Stimulated activated CD4-positive, alpha-beta T cell treated with anti-CD3 and anti-CD28 coated beads, Interleukin-4, amount 100 ng/mL, for 4 hours (primary cell): Measurements from ENCODE around the gene PTPN13.

Experiments
- DNase-seq, 2 experiments: peaks; one replicate each; pipeline ENCODE4 v3.0.0-alpha.2; 2020

PTPN13 gene

GRCh38 chr4:86720508-86721068 lies 126.5 kb downstream of the PTPN13 start:
- no peak for DNase-seq

DNA sequence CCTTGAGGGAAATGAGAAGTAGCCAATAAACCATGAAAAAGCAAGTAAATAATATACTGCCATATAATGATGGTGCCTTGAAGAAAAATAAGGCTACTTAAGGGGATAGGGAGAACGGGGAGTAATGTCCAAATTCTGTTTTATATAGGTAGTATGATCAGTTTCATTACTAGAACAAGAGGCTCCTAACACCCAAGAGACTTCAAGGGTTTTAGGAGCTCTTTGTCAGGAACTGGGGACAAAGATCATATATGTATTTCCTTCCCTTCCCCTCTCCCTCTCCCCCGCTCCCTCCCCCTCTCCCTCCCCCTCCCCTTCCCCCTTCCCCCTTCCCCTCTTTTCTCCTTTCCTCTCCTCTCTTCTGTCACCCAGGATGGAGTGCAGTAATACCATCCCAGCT lies 127.3 kb downstream of the PTPN13 start:
- DNase-seq = no peak

DNA sequence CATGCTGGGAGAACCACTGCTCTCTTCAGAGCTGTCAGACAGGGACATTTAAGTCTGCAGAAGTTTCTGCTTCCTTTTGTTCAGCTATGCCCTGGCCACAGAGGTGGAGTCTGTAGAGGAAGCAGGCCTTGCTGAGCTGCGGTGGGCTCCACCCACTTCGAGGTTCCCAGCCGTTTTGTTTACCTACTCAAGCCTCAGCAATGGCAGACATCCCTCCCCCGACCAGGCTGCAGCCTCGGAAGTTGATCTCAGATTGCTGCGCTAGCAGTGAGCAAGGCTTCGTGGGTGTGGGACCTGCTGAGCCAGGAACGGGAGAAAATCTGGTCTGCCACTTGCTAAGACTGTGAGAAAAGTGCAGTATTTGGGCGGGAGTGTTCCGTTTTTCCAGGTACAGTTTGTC lies 136.2 kb downstream of the PTPN13 start:
- no peak for DNase-seq

GRCh38 chr4:86737244-86737643 lies 143.1 kb downstream of the PTPN13 start:
- DNase-seq = no peak

DNA sequence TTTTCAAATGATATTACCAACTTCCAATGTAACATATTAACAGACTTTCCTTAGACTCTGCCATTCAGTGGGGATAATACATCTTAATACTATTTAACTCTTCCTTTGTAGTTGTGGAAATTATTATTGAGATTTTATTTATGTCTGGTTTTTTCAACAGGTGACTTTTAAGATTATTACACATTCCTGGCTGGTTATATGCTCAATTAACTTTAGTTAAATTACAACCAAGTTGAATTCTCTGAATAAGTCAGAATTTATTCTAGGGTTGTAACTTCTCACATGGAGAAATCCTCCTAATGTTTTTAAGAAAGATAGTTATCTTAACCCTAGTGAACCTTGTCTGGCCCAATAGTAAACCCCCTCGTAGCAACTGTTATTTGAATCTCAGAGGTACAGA lies 147.7 kb downstream of the PTPN13 start:
- no peak for DNase-seq

DNA sequence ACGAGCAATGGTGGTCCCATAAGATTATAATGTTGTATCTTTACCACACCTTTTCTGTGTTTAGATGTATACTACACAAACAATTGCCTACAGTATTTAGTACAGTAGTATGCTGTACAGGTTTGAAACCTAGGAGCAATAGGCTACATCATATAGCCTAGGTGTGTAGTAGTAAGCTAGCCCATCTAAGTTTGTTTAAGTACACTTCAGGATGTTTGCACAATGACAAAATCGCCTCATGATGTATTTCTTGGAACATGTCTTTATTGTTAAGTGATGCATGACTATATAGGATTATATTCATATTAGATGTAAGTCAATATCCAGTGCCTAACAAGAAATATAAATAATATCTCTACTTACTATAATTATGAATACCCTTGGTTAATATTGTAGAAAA lies 150.5 kb downstream of the PTPN13 start:
- no peak for DNase-seq

DNA sequence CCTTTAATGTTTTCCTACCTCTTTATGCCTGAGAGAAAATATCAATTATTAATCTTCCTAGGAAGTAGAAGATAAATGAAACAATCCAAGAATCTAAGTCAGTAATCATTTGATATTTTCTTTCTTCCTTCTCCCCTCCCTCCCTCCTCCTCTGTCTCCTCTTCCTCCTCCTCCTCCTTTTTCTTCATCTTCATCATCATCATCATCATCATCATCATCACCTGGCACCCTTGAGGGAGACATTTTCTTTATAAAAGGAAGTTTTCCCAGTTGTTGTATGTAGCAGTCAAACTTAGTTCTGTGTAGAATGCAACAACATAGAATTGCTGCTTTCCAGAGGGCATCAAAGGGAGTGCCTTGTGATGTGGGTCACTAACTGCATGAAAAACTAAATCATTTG lies 155.0 kb downstream of the PTPN13 start:
- DNase-seq = no peak

DNA sequence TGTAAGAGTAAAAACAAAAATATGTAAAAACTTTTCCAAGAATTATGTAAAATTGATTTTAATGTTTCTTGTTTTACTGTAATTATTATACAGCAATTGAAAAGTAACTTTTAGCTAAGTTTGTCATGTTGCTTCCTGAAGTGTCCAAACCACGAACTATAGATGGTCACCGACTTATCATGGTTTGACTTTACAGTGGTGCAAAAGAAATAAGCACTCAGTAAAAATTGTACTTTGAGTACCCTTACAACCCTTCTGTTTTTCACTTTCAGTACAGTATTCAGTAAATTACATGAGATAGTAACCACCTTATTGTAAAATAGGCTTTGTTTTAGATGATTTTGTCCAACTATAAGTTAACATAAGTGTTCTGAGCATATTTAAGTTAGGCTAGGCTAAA lies 161.3 kb downstream of the PTPN13 start:
- no peak for DNase-seq

DNA sequence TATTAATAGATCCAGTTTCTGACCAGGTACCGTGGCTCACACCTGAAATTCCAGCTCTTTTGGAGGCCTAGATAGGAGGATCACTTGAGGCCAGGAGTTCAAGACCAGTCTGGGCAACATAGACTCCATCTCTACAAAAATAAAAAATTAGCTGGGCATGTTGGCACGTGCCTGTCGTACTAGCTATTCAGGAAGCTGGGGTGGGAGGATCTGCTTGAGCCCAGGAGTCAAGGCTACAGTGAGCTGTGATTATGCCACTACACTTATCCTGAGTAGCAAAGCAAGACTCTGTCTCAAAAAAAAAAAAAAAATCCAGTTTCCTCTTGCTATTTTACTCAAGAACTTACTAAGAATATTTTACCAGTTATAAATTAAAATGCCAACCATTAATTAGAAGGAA lies 163.4 kb downstream of the PTPN13 start:
- no peak for DNase-seq

DNA sequence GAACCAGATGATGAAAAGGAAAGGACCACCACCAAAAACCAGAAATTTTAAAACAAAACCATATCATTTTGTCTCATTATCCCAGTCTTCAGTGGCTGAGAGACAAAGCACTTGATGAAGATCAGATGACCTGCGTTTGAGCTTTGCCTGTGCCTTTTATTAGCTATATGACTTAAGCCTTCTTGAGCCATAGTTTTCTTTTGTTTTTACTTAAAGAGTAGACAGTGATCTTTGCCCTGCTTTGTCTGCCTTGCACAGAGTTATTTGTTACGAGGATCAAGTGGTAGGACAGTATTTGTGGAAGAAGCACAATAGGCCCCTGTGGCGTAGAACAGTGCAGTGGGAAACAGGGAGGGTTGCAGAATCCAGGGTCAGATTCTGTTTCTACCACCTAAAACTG lies 165.2 kb downstream of the PTPN13 start:
- DNase-seq = no peak

DNA sequence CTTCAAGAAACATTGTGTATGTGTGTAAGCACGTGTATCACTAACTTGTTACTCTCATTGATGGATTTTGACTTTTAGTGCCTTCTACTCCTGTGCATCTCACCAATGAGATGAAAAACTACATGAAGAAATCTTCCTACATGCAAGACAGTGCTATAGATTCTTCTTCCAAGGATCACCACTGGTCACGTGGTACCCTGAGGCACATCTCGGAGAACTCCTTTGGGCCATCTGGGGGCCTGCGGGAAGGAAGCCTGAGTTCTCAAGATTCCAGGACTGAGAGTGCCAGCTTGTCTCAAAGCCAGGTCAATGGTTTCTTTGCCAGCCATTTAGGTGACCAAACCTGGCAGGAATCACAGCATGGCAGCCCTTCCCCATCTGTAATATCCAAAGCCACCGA lies 168.5 kb downstream of the PTPN13 start:
- no peak for DNase-seq

- no peak for DNase-seq
Measured at GRCh38 chr4:86769794-86770193, 175.7 kb downstream of the PTPN13 start.

DNA sequence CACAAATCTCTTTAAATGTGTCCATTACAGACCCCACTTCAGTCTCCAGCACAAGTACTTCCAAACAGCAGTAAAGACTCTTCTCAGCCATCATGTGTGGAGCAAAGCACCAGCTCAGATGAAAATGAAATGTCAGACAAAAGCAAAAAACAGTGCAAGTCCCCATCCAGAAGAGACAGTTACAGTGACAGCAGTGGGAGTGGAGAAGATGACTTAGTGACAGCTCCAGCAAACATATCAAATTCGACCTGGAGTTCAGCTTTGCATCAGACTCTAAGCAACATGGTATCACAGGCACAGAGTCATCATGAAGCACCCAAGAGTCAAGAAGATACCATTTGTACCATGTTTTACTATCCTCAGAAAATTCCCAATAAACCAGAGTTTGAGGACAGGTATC lies 177.0 kb downstream of the PTPN13 start:
- no peak for DNase-seq

DNA sequence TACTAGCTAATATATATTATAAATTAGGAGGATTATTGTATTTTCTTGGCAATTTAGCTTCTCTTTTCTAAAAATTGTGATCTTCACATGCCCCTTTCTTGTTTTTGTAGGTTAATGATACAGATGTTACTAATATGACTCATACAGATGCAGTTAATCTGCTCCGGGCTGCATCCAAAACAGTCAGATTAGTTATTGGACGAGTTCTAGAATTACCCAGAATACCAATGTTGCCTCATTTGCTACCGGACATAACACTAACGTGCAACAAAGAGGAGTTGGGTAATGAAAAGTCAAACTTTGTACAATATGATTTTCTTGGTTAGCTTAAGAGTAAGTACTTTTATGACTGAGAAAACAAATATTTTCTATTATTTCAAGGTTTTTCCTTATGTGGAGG lies 180.9 kb downstream of the PTPN13 start:
- DNase-seq = no peak

DNA sequence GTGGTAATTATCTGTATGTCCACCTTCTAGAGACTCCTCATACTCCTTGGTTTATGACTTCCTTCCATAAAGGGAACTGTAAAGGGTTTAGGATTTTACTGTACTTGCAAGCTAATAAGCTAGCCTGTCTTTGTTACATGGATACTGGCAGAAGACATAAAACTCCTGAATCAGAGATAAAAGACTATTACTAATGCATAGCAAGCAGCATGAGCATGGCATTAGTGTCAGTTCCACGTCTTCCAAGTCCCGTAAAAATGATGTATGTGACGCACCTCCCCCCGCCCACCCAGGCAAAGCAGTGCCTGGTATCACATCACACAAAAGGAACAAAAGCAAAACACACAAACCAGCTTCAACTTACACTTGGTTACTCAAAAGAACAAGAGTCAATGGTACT lies 184.1 kb downstream of the PTPN13 start:
- no peak for DNase-seq

GRCh38 chr4:86788826-86789225 lies 194.7 kb downstream of the PTPN13 start:
- no peak for DNase-seq

DNA sequence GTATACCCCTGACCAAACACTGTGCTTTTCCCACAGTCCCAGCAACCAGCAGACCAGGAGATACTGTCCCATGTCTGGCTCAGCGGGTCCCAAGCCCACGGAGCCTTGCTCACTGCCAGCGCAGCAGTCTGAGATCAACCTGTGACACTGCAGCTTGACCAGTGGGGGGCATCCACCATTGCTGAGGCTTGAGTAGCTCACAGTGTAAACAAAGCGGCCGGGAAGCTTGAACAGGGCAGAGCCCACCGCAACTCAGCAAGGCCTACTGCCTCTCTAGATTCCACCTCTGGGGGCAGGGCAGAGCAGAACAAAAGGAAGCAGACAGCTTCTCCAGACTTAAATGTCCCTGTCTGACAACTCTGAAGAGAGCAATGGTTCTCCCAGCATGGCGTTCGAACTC lies 197.0 kb downstream of the PTPN13 start:
- DNase-seq = no peak

- no peak for DNase-seq
Measured at GRCh38 chr4:86809809-86810208, 215.7 kb downstream of the PTPN13 start.

DNA sequence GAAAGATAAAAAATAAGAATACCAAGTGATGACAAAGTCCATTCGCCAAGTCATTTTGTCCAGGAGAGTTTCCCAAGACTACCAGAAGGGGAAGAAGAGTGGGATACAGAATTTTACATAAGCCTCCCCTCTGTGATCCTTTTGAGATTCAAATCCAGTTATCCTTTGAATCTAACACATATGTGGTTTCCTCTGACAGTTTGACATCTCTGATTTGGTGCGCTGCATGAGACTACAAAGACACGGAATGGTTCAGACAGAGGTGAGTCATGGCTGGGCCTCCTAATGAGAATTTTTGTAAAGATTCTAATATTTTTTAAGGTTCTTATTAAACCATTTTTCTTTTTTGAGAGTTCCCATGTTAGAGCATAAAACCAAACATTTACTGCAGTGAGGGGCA lies 216.7 kb downstream of the PTPN13 start:
- DNase-seq = no peak

DNA sequence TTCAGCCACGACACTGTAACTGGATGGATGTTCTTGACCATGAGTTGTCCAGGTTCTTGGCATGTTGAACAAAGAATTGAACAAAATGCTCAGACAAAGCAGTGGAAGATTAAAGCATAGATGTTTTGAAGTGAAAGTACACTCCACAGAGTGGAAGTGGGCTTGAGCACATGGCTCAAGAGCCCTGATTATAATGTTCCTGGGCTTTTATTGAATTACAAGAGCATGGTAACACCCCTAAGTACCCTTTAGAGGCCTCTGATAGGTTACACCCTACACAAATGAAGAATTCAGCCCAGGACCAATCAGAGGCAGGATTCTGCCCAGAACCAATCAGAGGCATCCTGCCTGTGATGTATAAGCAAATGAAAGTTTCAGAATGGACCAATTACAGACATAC lies 221.5 kb downstream of the PTPN13 start:
- no peak for DNase-seq

DNA sequence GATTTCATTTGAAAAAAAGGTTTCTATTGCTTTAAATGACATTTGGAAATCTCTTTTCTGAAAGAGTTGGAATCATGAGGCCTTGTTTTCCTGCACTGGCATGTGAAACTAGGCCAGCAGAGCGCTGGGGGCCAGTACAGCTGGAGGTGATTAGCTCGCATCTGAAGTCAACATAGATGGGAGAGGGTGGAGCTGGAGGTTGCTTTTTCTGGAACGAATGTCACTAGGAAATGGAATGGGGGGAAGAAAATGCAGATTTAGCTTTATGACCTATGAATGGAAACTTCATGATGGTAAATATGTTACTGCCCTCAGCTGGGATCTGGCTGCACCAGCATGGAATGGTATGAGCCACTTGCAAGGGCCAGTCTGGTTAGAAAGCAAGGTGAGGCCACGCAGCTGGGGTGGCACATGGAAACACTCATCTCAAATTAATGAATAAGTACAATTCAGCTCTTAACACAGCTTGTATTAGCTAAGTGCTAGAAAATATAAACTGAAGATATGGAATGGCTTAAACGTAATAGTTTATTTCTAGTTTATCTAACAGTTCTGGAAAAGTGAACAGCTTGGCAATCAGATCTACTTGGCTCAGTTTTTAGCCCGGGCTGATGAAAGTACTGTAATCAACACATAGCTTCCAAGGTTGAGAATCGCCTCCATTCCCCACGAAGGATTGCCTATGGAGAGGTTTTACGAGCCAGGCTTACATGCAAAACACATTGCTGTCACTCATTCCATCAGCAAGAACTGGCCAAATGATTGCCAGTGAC lies 222.6 kb downstream of the PTPN13 start:
- no peak for DNase-seq

DNA sequence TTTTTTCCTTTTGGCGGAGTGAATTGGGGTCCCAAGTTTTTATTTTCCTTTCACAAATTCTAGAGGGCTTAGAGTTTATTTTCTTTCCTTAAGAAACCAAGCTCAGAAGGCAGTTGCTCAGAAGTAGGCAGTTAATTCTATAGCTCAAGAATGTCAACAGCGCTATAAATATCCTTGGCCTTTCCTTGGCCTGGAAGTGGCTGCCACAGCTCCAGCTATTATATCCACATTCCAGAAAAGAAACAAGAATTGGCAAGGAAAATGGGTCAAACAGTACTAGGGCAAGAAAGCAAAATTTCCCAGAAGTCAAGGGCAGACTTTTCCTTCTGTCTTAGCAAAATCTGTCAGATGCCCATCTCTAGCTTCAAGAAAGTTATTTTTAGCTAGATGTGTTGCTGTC lies 224.1 kb downstream of the PTPN13 start:
- no peak for DNase-seq

DNA sequence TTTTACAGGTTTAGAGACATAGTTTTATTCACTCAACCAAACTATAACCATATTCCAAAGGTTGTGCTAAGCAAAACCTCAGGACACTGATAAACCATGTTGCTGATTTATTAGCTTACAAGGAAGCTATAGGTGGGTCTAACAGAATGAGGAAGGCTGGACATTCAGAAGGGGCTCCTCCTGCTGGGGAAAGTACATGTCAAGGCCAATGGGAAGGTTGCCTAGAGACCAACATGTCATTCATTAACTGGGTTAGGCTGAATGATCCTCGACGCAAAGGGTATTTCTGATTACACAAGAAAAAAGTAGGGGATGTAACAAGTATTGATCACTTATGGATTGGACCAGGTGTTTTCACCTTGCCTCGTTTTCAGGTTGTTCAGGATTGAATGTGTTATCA lies 224.7 kb downstream of the PTPN13 start:
- no peak for DNase-seq

DNA sequence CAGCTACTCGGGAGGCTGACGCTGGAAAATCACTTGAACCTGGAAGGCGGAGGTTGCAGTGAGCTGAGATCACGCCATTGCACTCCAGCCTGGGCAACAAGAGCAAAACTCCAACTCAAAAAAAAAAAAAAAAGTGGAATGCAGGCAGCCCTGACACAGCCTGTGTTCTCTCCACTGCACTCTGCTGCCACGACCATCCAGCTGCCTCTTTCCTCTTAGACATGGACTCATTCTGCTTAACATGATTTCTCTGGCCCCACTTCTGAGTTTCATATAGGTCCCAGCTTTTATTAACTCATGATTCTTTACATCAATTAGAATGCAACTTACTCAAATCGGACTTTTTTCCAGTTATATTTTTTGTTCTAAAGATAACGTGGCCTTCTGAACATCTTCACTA lies 225.4 kb downstream of the PTPN13 start:
- DNase-seq = no peak

- no peak for DNase-seq
Measured at GRCh38 chr4:86821151-86821550, 227.0 kb downstream of the PTPN13 start.
